Astrocyte of the spinal cord (primary cell): ENCODE data around the gene SAP30L.

Source experiments
- DNase-seq: peaks from one replicate; pipeline ENCODE4 v3.0.0; 2011; ENCODE audit warnings: low read depth, low spot score
- H3K4me3 ChIP-seq: 2 replicates; pipeline ENCODE4 v1.5.1; 2011; ENCODE audit warnings: low read depth, mild to moderate bottlenecking, low read length, moderate library complexity
- CTCF ChIP-seq: IDR thresholded peaks from 2 replicates; pipeline ENCODE4 v1.5.1; 2012; ENCODE audit warnings: low read depth, mild to moderate bottlenecking, low read length, inconsistent platforms
- in situ Hi-C: cut with HindIII; loops from 2 replicates; pipeline ENCODE4 v1.10.0; 2017; ENCODE audit warnings: low sequenced_read_pairs

The SAP30L gene

GRCh38 chr5:154445422-154446194 is at the start of gene SAP30L:
TSS of gene SAP30L (plus strand) at chr5:154445997. CDS start at chr5:154446605, 608 bp downstream.
- TF ChIP-seq CTCF: no peak
- peak; percentile 95 for DNase-seq
- in situ Hi-C loops: no loop called here
- H3K4me3 ChIP-seq: peak within 1 kb of the TSS; percentile 86

- in situ Hi-C loops: no loop called here
- DNase-seq: no peak
- TF ChIP-seq CTCF: no peak
- no peak overlapping the region for H3K4me3 ChIP-seq
These were observed 49.7 kb upstream of the SAP30L start for GRCh38 chr5:154396128-154396527.

GRCh38 chr5:154397652-154398406 is 48.0 kb upstream of the SAP30L start:
- TF ChIP-seq CTCF: no peak
- in situ Hi-C loops: no loop called here
- no peak for DNase-seq
- H3K4me3 ChIP-seq: no peak overlapping the region

- in situ Hi-C loops: no loop called here
- H3K4me3 ChIP-seq: no peak overlapping the region
- no peak for DNase-seq
- no peak for TF ChIP-seq CTCF
These were observed 45.1 kb upstream of the SAP30L start for GRCh38 chr5:154400678-154401077.

- no peak for TF ChIP-seq CTCF
- in situ Hi-C loops: no loop called here
- no peak overlapping the region for H3K4me3 ChIP-seq
- no peak for DNase-seq
These were observed 44.4 kb upstream of the SAP30L start for GRCh38 chr5:154401355-154401754.

GRCh38 chr5:154401931-154402330 is 43.9 kb upstream of the SAP30L start:
- in situ Hi-C loops: no loop called here
- H3K4me3 ChIP-seq: no peak overlapping the region
- TF ChIP-seq CTCF: no peak
- no peak for DNase-seq
